HL-60/S4 (cell line): ENCODE measurements around the gene LDLRAD1.
"Not testable (repeated sequence)": the region's sequence is repeated elsewhere in the genome, so short reads cannot be mapped to it uniquely, and the experiment has no call there.

ENCODE experiments used
- in situ Hi-C: fragments of 300-500 bp; cut with MboI; formaldehyde crosslinking; loops from 2 replicates; pipeline ENCODE4 v1.14.3; 2022; ENCODE audit warnings: low sequenced_read_pairs

The LDLRAD1 gene

GRCh38 chr1:54017979-54018378 is at the start of gene LDLRAD1:
LDLRAD1 (minus strand) TSS chr1:54018186; CDS start chr1:54018112, 74 bp downstream.
- in situ Hi-C loops, result no loop called here

DNA sequence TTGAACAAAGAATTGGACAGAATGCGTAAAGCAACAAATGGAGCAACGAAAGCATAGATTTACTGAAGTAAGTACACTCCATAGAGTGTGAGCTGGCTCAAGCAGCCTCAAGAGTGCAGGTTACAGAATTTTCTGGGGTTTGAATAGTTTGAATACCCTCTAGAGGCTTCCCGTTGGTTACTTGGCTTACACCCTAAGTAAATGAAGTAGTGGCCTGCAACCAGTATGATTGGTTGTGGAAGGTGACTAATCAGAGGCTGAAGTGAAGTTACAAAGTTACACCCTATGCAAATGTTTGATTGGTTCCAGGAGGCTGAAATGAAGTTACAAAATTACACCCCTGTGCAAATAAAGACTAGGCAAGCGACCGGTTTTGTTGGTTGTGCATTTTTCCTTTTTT is 46.3 kb upstream of the LDLRAD1 start:
- in situ Hi-C loops, result loop anchor here (25.0 kb wide), 1 partner anchor 723 kb away; no protein-coding TSS in a partner anchor

- in situ Hi-C loops, result loop anchor here (25.0 kb wide), 1 partner anchor 733 kb away; no protein-coding TSS in a partner anchor
Observed at GRCh38 chr1:54054438-54054749, 36.4 kb upstream of the LDLRAD1 start.

DNA sequence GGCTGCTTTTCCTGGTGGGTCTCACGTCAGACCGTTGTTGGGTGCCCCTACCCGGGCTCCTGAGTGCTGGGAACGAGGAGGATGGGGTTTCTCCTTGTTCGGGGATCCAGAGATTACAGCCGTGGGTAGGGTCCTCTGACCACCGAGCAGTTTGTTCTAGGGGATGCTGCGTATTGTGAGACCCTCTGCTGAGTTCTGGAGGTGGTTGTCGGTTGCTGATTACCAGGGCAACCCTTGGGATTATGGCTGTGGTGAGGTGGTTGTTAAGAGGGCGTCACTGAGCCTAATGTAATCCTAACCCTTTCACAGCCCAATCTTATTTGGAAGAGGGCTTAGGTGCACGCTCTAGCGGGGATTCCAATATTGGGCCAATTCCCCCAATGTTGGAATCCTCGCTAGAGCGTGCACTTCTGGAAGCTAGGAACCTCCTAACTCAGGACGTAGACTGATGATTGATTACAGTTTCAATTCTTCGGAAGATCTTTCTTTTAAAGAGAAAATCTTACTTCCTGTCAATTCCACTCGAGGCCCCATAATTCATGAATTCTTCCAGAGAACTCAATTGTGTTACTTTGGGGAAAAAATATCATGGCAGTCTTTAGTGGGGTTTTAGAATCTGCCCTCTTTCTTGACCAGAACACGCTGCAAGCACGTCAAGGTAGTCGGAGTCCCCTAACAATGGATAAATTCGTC is 35.9 kb upstream of the LDLRAD1 start:
- in situ Hi-C loops, result loop anchor here (25.0 kb wide), 1 partner anchor 733 kb away; no protein-coding TSS in a partner anchor

GRCh38 chr1:54052934-54053744 is 35.2 kb upstream of the LDLRAD1 start, which contains the start of the genes TCEANC2 and TMEM59:
TCEANC2 (plus strand) TSS chr1:54053608; CDS start chr1:54054423, 815 bp downstream.
TMEM59 (minus strand) TSS chr1:54053204; CDS start chr1:54053188, 16 bp downstream.
- in situ Hi-C loops, result loop anchor here (25.0 kb wide), 1 partner anchor 734 kb away; no protein-coding TSS in a partner anchor

GRCh38 chr1:54052431-54052933 is 34.5 kb upstream of the LDLRAD1 start:
- in situ Hi-C loops, result loop anchor here (25.0 kb wide), 1 partner anchor 735 kb away; no protein-coding TSS in a partner anchor

DNA sequence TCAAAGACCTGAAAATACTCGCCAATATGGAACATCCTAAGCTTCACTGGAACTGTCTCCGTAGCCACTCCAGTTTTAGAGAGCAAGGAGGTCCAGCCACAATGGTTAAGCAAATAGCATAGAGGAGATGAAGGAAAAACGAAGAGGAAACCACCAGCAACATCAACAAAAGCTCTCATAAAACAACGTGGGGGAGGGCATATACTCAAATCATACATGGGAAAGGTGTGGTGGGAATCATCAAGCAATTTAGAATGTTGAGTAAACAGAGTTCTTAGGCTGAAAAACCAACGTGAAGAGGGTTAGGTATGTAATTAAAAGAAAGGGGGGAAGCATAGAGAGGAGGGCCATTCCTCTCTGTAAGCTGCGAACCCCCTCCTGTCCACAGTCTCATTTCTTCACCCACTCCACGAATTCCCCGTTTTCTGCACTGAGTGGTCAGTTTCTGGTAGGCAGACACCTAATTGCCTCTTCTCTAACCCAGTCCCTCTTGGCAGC is 34.0 kb upstream of the LDLRAD1 start:
- in situ Hi-C loops, result loop anchor here (25.0 kb wide), 1 partner anchor 735 kb away; no protein-coding TSS in a partner anchor

DNA sequence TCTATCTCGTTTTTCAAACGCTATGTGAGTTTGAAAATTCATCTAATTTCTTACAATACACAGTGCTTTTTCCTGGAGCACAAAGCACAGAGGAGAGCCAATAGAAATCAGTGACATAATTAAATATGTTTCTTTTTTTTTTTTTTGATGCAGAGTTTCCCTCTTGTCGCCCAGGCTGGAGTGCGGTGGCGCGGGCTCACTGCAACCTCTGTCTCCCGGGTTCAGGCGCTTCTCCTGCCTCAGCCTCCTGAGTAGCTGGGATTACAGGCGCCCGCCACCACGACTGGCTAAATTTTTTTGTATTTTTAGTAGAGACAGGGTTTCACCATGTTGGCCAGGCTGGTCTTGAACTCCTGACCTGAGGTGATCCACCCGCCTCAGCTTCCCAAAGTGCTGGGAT is 32.4 kb upstream of the LDLRAD1 start:
- in situ Hi-C loops, result loop anchor here (25.0 kb wide), 1 partner anchor 737 kb away; no protein-coding TSS in a partner anchor

DNA sequence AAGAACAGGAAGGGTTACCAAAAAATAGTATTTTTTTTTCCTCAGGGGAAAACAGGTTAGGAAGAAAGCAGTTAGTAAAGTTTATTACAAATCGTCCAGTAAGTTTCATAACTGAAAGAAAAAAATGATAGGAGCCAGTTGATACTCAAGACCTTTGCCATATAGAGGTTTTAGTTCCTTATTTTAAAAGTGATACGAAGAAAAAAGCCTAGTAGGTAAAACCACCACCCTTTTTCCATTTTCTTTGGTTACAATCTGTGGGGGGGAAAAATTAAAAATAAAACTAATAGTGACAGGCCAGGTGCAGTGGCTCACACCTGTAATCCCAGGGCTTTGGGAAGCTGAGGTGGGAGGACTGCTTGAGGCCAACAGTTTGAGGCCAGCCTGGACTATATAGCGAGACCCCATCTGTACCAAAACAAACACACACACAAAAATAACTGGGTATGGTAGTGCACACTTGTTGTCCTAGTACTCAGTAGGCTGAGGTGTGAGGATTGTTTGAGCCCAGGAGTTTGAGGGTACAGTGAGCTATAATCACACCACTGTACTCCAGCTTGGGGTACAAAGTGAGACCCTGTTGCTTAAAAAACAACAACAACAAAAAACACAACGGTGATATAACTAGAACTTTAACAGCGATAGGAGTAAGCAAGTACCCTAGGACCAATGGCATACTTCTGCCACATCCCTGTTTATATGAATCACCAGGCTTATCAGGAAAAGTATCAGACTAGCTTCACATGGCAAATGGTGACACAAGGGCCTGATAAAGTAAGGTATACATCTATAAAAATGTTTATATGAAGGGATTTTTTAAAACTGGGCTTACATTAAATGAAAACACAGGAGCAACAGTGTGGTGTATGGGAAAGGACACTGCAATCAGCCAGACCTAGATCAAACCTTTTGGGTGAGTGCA is 29.7 kb upstream of the LDLRAD1 start:
- in situ Hi-C loops, result no loop called here

DNA sequence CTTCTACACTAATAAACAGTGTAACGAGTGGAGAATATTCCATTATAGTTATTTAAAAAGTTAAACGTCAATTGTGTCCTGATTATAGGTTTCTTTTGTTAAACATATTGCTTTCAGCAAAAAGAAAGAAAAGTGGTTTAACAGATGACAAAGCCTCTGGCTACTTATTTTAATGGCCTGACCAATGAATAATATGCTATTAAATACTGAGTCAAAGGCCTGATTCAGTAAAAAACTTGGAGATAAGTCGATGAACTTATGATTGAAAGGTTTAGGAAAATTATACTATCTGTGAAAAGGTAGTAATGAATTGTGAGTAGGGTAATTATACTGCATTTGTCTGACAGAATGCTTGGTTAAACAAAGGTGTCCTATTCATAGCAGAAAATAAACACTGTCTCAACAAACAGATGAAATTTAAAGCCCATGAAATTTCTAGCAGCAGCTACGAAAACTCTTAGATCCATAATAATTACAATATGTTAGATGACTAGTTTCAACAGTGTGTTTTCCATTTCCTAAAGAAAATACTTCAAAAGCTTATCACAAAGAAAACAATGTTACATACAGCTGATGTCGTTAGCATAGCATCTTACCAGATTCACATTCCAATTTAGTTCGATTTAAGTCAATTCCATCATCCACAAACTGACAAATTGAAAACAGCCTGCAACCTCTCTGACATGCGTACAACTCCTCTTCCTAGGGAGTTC is 28.8 kb upstream of the LDLRAD1 start:
- in situ Hi-C loops, result no loop called here

DNA sequence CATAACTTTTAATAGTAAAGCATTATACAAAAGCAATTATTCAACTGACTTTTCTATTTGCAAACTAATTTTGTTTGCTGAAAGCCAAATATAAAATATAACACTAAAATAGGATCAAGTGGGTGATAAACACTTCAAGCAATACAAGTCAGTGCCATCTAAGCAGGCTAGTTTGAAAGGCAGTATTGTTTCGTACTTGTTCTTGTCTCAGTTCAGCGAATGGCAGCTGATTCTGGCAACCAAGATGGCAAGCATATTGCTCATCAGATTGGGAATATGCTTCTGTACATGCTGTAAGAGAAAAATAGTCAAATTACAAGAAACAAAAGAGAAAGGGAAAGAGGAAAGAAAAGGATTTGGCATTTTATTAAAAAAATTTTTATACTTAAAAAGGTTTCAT is 27.5 kb upstream of the LDLRAD1 start:
- in situ Hi-C loops, result no loop called here

GRCh38 chr1:54041806-54042205 is 23.8 kb upstream of the LDLRAD1 start:
- in situ Hi-C loops, result no loop called here

DNA sequence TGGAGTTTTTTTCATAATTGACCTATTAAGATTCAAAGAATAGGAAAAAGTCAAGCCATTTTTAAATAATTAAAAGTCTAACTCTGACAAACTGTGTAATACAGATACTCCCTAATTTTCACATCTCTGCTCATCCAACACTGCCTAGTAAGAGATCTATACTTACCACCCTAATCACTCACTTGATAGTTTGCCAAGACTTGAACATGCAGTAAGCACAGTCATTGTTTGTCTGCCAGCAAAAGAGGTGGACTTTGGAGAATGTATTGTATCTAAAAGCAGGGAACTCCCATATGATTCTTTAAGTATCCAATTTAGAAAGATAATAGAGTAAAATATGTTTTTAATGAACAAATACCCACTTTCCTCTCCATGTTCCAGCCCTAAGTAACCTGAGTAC is 19.5 kb upstream of the LDLRAD1 start:
- in situ Hi-C loops, result no loop called here

GRCh38 chr1:54028306-54029251 is 10.6 kb upstream of the LDLRAD1 start:
- in situ Hi-C loops, result no loop called here

- in situ Hi-C loops, result no loop called here
Observed at GRCh38 chr1:54027848-54028247, 9.9 kb upstream of the LDLRAD1 start.

DNA sequence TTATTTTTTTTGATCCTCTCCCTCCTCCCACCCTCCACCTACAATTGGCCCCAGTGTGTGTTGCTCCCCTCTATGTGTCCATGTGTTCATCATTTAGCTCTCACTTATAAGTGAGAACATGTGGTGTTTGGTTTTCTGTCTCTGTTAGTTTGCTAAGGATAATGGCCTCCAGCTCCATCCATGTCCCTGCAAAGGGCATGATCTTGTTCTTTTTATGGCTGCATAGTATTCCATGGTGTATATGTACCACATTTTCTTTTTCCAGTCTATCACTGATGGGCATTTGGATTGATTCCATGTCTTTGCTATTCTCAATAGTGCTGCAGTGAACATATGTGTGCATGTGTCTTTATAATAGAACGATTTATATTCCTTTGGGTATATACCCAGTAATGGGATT is 6.8 kb upstream of the LDLRAD1 start:
- in situ Hi-C loops, result not testable (repeated sequence)

- in situ Hi-C loops, result no loop called here
Observed at GRCh38 chr1:54024358-54024757, 6.4 kb upstream of the LDLRAD1 start.

- in situ Hi-C loops, result not testable (repeated sequence)
Observed at GRCh38 chr1:54019562-54020176, 1.7 kb upstream of the LDLRAD1 start.
